CD4-positive, alpha-beta T cell treated with Interleukin-17A for 4 hours (primary cell): ENCODE results near the gene CAPZA1.

Experiments
- DNase-seq: peaks from one replicate; pipeline ENCODE4 v3.0.0-alpha.2; 2020; ENCODE audit warnings: mixed read lengths

Gene CAPZA1

DNA sequence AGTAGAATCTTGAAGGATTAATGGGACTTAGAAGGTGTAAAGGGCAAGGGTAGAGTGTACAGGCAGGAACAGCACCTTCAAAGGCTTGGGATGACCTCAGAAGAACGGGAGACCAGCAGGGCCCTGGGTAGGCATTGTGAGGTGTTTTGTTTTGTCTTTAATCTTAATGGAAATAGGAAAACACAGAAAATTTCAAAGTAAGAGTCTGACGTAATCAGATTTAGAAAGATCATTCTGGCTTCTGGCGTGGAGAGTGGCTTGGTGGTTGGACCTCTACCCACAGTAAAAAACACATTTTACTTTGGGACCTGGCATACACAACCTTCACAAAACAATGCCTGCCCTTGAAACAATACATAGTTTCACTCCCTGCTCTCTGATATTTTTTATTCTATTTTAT, 59.0 kb downstream of the CAPZA1 start:
- no peak for DNase-seq

DNA sequence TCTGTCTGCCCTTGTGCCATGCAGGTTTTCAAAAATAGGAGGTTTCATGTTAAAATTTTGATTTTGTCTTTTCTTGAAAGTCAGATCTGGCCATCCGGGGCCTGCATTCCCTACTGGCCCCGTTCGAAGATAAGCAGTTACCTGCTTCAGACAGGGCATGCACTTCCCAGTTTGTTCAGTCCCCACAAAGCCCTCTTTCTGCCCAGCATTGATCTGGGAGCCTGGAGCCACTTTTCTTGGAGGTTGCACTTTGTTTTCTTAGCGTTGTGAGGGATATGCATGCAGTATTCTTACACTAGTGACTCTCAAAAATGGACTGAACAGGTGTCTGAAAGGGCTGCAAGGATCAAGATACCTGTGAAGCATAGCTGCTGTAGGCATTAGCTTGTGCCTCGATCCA, 66.3 kb downstream of the CAPZA1 start:
- DNase-seq, result no peak

DNA sequence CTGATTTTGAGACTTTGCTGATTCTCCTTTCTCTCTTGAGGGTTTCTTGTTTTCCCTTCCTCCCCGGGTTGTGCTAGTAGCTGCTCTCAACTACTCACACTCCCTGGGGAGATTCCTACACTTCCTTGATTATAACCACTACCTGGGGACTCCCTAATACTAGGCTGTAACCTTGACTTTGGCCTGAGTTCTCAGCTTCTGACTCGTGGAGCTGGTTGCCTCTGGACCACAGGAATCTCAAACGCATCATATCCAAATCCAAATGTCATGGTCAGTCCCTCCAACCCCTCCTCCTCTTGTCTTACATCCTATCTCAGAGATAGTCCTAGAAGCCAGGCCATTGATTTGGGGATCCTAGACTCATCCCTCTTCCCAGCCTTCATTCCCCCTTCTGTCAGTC, 66.8 kb downstream of the CAPZA1 start:
- no peak for DNase-seq

DNA sequence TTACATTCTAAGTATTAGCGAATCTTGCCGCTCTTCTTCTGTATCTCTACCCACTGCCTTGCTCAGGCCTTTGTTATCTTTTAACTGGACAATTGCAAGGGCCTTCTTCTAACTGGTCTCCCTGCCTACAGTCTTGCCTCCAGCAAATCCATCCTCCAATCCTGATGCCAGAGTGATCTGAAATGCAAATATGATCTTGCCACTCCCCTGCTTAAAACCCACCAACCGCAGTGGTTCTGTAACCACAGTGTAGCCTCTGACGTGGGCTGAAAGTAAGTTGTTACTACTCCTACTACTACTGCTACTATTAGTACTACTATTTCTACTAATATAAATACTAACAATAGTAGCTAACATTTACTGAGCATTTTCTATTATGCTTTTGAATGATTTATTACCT, 67.2 kb downstream of the CAPZA1 start:
- no peak for DNase-seq

- no peak for DNase-seq
Observed at GRCh38 chr1:112687361-112687760, 67.7 kb downstream of the CAPZA1 start.

DNA sequence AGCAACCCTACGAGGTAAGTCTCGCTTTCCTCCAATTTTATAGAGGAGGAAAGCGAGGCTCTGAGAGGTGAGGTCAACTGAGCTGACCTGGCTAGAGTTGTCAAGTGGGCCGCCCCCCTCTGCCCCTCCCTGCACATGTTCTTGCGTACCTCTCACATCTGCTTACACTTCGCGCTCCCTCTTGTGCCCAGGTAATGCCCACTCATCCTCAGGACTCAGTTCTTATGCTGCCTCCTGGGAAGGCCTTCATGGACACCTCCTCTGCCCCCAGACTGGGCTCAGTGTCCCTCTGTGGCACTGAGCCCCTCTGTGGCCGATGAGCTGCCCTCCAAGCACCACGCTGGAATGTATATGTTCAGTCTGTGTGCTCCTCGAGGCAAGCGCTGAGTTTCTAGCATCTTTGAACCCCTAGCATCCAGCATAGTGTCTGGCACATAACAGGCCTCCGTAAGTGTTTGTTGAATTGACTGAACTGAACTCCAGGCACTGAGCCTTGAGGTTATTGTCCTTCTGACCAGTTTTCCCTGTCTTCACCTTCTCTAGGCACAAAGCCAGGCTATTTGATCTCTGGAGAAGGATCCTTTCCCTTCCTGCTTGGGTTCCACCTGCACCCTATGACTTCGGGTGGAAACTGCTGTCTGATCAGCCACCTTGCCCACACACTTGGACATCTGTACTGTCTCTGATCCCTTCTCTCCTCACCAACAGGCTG, 68.3 kb downstream of the CAPZA1 start:
- DNase-seq, result no peak

- no peak for DNase-seq
Observed at GRCh38 chr1:112688781-112689193, 69.2 kb downstream of the CAPZA1 start.

- DNase-seq, result no peak
Observed at GRCh38 chr1:112689196-112689841, 69.7 kb downstream of the CAPZA1 start.

DNA sequence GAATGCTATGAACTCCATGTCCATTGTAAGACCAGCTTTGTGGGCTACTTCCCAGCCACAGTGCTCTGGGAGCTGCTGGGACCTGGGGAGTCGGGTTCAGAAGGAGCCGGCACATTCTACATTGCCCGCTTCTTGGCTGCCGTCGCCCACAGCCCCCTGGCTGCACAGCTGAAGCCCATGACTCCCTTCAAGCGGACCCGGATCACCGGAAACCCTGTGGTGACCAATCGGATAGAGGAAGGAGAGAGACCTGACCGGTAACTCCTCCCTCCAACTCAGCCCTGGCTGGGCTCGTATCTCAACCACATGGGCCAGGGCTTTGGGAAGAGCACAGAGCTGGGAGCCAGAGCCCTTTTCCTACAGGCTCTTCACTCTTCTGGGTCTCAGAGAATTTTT, 70.2 kb downstream of the CAPZA1 start:
- no peak for DNase-seq

DNA sequence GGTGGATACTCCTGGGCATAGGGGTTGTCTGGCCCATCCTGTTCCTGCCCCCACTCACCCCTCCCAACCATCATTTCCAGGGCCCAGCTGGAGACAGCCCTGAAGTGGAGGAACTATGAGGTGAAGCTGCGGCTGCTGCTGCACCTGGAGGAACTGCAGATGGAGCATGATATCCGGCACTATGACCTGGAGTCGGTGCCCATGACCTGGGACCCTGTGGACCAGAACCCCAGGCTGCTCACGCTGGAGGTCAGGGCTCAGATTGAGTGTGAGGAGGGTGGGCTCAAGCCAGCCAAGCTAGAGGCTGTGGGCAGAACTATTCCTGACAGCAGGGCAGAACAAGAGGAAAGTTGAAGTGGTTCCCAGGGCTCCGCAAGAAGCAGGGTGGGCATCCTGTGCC, 73.0 kb downstream of the CAPZA1 start:
- DNase-seq, result no peak

DNA sequence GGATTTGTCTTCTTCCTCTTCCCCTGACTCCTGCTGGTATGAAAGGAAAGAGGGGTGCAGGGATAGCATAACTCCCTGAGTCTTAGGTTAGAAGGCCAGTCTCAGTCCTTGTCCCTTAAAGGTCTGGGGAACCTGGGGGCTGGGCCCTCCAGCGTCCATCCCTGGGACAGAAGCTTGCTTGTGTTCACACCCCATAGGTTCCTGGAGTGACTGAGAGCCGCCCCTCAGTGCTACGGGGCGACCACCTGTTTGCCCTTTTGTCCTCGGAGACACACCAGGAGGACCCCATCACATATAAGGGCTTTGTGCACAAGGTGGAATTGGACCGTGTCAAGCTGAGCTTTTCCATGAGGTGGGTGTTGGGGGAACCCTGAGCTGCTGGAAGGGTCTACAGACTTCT, 74.2 kb downstream of the CAPZA1 start:
- no peak for DNase-seq

DNA sequence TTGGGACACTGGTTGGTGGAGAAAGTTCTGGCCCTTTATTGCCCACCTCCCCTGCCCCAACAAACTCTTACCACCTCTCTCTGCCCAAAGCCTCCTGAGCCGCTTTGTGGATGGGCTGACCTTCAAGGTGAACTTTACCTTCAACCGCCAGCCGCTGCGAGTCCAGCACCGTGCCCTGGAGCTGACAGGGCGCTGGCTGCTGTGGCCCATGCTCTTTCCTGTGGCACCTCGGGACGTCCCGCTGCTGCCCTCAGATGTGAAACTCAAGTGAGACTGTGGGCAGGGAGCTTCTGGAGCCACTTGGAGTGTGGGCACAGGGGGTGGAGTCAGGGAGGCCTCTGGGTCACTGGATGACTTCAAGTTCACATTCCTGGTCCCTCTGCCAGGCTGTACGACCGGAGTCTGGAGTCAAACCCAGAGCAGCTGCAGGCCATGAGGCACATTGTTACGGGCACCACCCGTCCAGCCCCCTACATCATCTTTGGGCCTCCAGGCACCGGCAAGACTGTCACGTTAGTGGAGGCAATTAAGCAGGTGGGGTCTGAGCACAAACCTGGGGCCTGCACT, 74.8 kb downstream of the CAPZA1 start:
- no peak for DNase-seq

DNA sequence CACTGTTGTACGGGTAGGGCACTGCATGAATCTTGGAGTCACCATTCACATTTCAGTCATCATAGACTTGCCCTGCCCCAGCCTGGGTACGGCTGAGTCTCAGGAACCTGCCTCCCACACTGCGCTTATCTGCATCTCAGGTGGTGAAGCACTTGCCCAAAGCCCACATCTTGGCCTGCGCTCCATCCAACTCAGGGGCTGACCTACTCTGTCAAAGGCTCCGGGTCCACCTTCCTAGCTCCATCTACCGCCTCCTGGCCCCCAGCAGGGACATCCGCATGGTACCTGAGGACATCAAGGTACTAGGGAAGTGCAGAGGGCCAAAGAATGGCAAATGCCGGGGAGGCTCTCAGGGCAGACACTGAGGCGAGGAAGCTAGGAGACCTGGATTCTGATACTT, 75.6 kb downstream of the CAPZA1 start:
- no peak for DNase-seq

- DNase-seq, result no peak
Observed at GRCh38 chr1:112696578-112697314, 77.1 kb downstream of the CAPZA1 start.

DNA sequence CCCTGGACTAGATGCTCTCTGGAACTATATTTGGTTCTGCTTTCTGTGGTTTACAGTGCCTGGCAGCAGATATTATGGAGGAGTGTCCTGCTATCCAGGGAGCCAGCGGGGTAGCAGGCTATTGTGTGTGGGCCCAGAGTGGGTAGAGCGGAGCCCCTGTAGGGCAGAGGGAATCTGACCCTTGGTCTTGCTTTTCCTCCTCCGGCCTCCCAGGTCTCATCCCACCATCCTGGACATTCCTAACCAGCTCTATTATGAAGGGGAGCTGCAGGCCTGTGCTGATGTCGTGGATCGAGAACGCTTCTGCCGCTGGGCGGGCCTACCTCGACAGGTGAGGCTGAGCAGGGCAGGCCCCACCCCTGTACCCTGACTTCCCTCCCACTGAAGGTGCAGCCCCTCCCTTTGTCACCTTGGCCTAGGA, 78.2 kb downstream of the CAPZA1 start:
- DNase-seq, result no peak

GRCh38 chr1:112698366-112699310, 79.0 kb downstream of the CAPZA1 start:
- DNase-seq, result no peak

GRCh38 chr1:112699425-112700144, 80.0 kb downstream of the CAPZA1 start:
- no peak for DNase-seq

DNA sequence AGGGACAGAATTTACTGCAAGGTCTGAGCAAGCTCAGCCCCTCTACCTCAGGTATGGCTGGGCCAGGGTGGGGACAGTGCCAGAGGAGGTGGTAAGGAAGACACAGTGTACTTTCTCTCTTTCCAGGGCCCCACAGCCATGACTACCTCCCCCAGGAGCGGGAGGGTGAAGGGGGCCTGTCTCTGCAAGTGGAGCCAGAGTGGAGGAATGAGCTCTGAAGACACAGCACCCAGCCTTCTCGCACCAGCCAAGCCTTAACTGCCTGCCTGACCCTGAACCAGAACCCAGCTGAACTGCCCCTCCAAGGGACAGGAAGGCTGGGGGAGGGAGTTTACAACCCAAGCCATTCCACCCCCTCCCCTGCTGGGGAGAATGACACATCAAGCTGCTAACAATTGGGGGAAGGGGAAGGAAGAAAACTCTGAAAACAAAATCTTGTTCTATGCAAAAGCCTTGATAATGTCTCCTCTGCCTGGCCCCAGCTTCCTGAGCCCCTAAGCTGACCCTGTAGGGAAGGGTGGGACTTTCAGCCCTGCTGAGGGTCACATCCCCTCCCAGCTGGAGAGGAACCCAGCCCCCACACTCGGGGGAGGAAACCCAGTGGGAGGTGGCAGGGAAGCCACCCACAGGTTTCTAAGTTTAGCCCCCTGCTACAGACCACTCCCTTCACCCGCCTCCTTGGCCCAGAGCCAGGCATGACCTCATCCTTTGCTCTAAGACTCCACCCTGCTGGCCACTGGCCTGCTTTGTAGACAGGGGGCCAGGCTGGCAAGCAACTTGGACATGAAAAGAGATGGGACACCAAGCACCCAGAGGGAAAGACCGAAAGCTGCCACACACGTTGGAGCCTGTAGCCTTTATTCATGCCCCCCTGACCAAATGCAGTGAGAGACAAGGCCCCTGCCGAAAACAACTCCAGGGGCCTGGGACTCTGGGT, 80.9 kb downstream of the CAPZA1 start:
- peak; percentile 73 for DNase-seq

DNA sequence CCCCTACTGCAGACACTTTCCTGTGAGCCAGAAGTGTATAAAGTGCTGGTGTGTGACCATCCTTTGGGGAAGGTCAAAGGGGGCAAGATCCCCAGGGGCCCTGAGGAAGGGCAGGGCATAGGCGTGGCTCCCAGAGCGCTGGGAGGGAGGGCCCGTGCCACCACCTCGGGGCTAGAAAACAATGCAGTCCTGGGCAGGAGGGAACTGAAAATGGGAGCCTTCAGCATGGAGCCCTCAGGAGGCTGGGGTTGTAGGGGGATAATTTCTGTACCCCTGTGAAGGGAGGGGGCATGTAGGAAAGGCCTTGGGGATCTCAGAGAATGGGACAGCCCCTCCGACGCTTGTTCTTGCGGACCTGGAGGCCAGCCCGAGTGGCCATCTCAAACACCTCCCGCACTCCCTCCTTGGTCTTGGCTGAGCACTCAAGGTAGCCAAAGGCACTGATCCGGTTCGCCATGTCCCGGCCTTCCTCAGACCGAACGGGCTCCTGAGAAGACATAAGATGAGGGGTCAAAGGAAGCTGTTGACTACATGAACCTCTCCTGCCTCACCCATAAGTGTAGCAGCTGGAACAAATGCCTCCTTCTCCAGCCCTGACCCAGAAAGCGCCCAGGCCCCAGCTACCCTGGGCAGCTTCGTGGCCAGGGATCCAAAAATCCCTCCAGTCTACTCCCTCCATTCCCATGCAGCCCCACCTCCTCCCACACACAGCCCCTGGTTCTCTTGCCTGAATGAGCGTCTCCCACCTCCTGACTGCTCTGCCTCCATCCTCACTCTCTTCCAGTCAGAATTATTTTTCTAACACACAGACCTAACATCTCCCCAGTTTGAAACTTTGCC, 81.8 kb downstream of the CAPZA1 start:
- DNase-seq, result no peak

GRCh38 chr1:112702067-112702395, 82.4 kb downstream of the CAPZA1 start:
- DNase-seq, result no peak
